OCI-LY7 (cell line): ENCODE data around the gene LRRC39. TPM values are rescaled to one million over a fixed set of nuclear protein-coding genes. Genes with fewer than 3 reads are reported as not detected.

Experiments
- BruUV-seq: library from RNA; stranded (reverse); fragments of 400-500 nt; replicated peaks from 2 replicates; lab custom pipeline; 2021; lab: Mats Ljungman, UMichigan
- CTCF ChIA-PET: fragments of 300-600 bp; sonication (Branson Sonifier 250); formaldehyde crosslinking; loops from one replicate; lab custom pipeline; 2022; ENCODE audit warnings: antibody characterized with exemption; ENCODE audit not compliant: unreplicated experiment; lab: Charles Lee
- POLR2A ChIA-PET: fragments of 300-600 bp; sonication (Branson Sonifier 250); formaldehyde crosslinking; loops from one replicate; lab custom pipeline; 2022; ENCODE audit warnings: antibody characterized with exemption; lab: Charles Lee
- DNase-seq: peaks from one replicate; pipeline ENCODE4 v3.0.0-alpha.2; 2015; ENCODE audit warnings: low spot score
- H2AFZ ChIP-seq: fragments of 200-600 bp; sonication (generic), shearing (Covaris generic); 2 replicates; pipeline ENCODE4 v1.6.1; 2014; ENCODE audit warnings: mild to moderate bottlenecking, antibody characterized with exemption, low read length, moderate library complexity
- H3K27ac ChIP-seq: fragments of 200-600 bp; sonication (generic); 2 replicates; pipeline ENCODE4 v1.5.1; 2014; ENCODE audit warnings: mixed run types, low read depth, mild to moderate bottlenecking, moderate library complexity, low read length, inconsistent platforms; ENCODE audit not compliant: poor library complexity, severe bottlenecking
- H3K36me3 ChIP-seq: fragments of 200-600 bp; sonication (generic); 2 replicates; pipeline ENCODE4 v1.6.1; 2014; ENCODE audit warnings: mild to moderate bottlenecking, antibody characterized with exemption, low read length, moderate library complexity, mixed read lengths; ENCODE audit not compliant: insufficient read depth
- H3K4me1 ChIP-seq: fragments of 200-600 bp; sonication (generic); 2 replicates; pipeline ENCODE4 v1.5.1; 2014; ENCODE audit warnings: mild to moderate bottlenecking, low read length; ENCODE audit not compliant: insufficient read depth, poor library complexity, severe bottlenecking
- H3K4me2 ChIP-seq: fragments of 200-600 bp; sonication (generic); 2 replicates; pipeline ENCODE4 v1.6.1; 2014; ENCODE audit warnings: mild to moderate bottlenecking, low read length
- H3K4me3 ChIP-seq: fragments of 200-600 bp; sonication (generic); 2 replicates; pipeline ENCODE4 v1.5.1; 2014; ENCODE audit warnings: mild to moderate bottlenecking, low read depth, low read length; ENCODE audit not compliant: poor library complexity, severe bottlenecking
- H3K79me2 ChIP-seq: fragments of 200-600 bp; sonication (generic); 2 replicates; pipeline ENCODE4 v1.6.1; 2016; ENCODE audit warnings: low read depth, mild to moderate bottlenecking, low read length, moderate library complexity, mixed read lengths; ENCODE audit not compliant: insufficient read depth
- H3K9me2 ChIP-seq: fragments of 200-600 bp; sonication (generic); 2 replicates; pipeline ENCODE4 v1.6.1; 2016; ENCODE audit warnings: mild to moderate bottlenecking, low read length, mixed read lengths; ENCODE audit not compliant: insufficient read depth
- H3K9me3 ChIP-seq: fragments of 200-600 bp; sonication (generic); 2 replicates; pipeline ENCODE4 v1.6.1; 2014; ENCODE audit warnings: mild to moderate bottlenecking, mixed run types, low read length, mixed read lengths
- H4K20me1 ChIP-seq: fragments of 200-600 bp; sonication (generic); 2 replicates; pipeline ENCODE4 v1.6.1; 2014; ENCODE audit warnings: mild to moderate bottlenecking, antibody characterized with exemption, low read length, moderate library complexity, mixed read lengths; ENCODE audit not compliant: insufficient read depth
- CTCF ChIP-seq: fragments of 200-600 bp; sonication (generic); conservative IDR thresholded peaks from 2 replicates; pipeline ENCODE4 v1.5.1; 2014; ENCODE audit warnings: mild to moderate bottlenecking, antibody characterized with exemption, low read length, moderate library complexity, mixed read lengths
- EZH2phosphoT487 ChIP-seq: fragments of 200-600 bp; sonication (generic); IDR thresholded peaks from 2 replicates; pipeline ENCODE4 v1.6.1; 2018; ENCODE audit warnings: low read depth, borderline replicate concordance, mild to moderate bottlenecking, mixed run types, antibody characterized with exemption, low read length, moderate library complexity, mixed read lengths
- intact Hi-C: fragments of 100-400 bp; cut with micrococcal nuclease; formaldehyde crosslinking; loops from one replicate; pipeline ENCODE4 v1.10.0; 2022; ENCODE audit not compliant: unreplicated experiment
- total RNA-seq, 2 experiments: library from RNA; depleted of rRNA in 1 of 2; stranded (reverse); fragments of >200 nt in 1 of 2; shearing (Covaris generic) in 1 of 2; gene quantifications; 2 replicates each; pipeline ENCODE4 v1.2.3, GENCODE V29; 2014 to 2022

LRRC39 gene
- total RNA-seq, 2 experiments from 2014 or later, result 1.5 to 1.8 TPM

GRCh38 chr1:100130552-100131077 lies 47.4 kb downstream of the LRRC39 start:
- no peak overlapping the region for H3K27ac ChIP-seq
- TF ChIP-seq EZH2phosphoT487 (no peak), CTCF (no peak)
- no peak for DNase-seq
- H2AFZ ChIP-seq, result no peak overlapping the region
- intact Hi-C loops, result loop anchor here (5.0 to 10.0 kb wide), 3 partner anchors 137 to 764 kb away; partner anchors contain the start of genes EXTL2, RTCA and SLC30A7
- no peaks in the 10 kb centered on the region for H3K9me2 ChIP-seq
- peaks cover 23% of the 10 kb centered on the region for H3K36me3 ChIP-seq
- H3K4me2 ChIP-seq, result peak overlapping the region; percentile 95
- H3K4me3 ChIP-seq, result peak overlapping the region; percentile 96
- BruUV-seq, result no TSS peak
- H3K9me3 ChIP-seq, result no peaks in the 10 kb centered on the region
- ChIA-PET POLR2A (interaction anchor here (0.6 to 0.7 kb wide), 3 partner anchors 17 to 66 kb away, joined by 3 read pairs; no protein-coding TSS in a partner anchor), CTCF (no interaction called here)
- peaks cover 95% of the 10 kb centered on the region for H3K79me2 ChIP-seq
- H4K20me1 ChIP-seq, result no peaks in the 10 kb centered on the region; the same call in 1 of the 2 replicates
- peaks cover 30% of the 10 kb centered on the region for H3K4me1 ChIP-seq

DNA sequence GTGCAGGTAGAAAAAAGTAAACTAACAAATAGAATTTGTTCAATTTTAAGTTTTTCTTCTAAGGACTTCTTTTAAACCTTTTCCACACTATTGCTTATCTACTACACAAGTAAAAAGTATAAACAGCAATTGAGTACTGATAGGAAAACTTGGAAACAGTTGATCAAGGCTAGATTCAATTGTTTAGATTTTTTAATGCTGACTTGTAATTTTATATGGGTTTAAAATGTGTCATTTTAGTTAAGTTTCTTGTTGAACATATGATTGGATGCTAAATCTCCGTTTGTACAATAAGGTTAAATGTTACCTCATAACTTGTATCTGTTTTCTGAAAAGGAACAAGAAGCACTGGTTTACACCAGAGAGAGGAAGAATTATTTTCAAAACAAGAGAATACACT lies 50.8 kb downstream of the LRRC39 start:
- Histone ChIP-seq H4K20me1 (no peaks in the 10 kb centered on the region; the same call in 1 of the 2 replicates), H2AFZ (no peak overlapping the region), H3K4me3 (no peak overlapping the region), H3K4me1 (peaks cover 18% of the 10 kb centered on the region), H3K27ac (no peak overlapping the region), H3K79me2 (peaks cover 67% of the 10 kb centered on the region), H3K9me2 (no peaks in the 10 kb centered on the region), H3K36me3 (peaks cover 48% of the 10 kb centered on the region), H3K4me2 (no peak overlapping the region), H3K9me3 (no peaks in the 10 kb centered on the region)
- no peak for TF ChIP-seq EZH2phosphoT487
- no peak for TF ChIP-seq CTCF
- intact Hi-C loops, result no loop called here
- POLR2A ChIA-PET, result interaction anchor here (0.7 kb wide), 1 partner anchor 12 kb away, joined by 3 read pairs; no protein-coding TSS in a partner anchor
- no TSS peak for BruUV-seq
- no peak for DNase-seq
- CTCF ChIA-PET, result no interaction called here

- CTCF ChIA-PET, result no interaction called here
- Histone ChIP-seq H3K4me2 (no peak overlapping the region), H3K79me2 (peaks cover 17% of the 10 kb centered on the region), H3K4me1 (no peaks in the 10 kb centered on the region), H3K9me3 (no peaks in the 10 kb centered on the region), H3K9me2 (no peaks in the 10 kb centered on the region), H3K27ac (no peak overlapping the region), H4K20me1 (no peaks in the 10 kb centered on the region; the same call in 1 of the 2 replicates), H2AFZ (no peak overlapping the region), H3K36me3 (peaks cover 82% of the 10 kb centered on the region), H3K4me3 (no peak overlapping the region)
- TF ChIP-seq CTCF, result no peak
- no peak for TF ChIP-seq EZH2phosphoT487
- POLR2A ChIA-PET, result interaction anchor here (0.7 to 1.5 kb wide), 2 partner anchors 14 to 118 kb away, joined by 4 to 5 read pairs; no protein-coding TSS in a partner anchor
- no TSS peak for BruUV-seq
- no peak for DNase-seq
- intact Hi-C loops, result no loop called here
These were observed 55.9 kb downstream of the LRRC39 start for GRCh38 chr1:100122177-100122576.
